ENCODE measurements around the gene CD27.
A peak's percentile ranks its signal among the peaks of the same experiment; 100 is the strongest.

Gene CD27

DNA sequence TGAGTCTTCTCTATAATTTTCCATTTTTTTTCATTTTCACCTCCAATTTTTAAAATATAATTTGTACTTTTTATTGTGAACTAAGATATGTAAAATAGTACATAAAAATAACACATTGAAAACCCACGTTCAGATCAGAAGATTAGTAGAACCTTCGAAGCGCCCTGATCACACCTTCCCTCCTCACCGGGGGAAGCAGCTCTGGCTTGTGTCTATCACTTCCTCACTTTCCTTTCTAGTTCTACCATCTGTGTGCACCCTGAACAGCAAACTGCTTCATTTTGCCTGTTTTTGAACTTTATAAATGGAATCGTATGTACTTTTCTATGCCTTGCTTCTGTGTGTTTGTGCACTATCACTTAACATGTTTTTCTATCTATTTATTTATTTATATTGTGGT is 11.8 kb upstream of the CD27 start:
- FAIRE-seq = no peak
- no peak for DNase-seq (ENCODE audit: insufficient read length, low spot score)
- TF ChIP-seq SPI1 (IDR thresholded peaks at IDR 0.05; ENCODE audit: low read depth, low read length) (peak; percentile 81), POU2F2 (IDR thresholded peaks at IDR 0.05; ENCODE audit: low read depth, low read length) (no peak)

DNA sequence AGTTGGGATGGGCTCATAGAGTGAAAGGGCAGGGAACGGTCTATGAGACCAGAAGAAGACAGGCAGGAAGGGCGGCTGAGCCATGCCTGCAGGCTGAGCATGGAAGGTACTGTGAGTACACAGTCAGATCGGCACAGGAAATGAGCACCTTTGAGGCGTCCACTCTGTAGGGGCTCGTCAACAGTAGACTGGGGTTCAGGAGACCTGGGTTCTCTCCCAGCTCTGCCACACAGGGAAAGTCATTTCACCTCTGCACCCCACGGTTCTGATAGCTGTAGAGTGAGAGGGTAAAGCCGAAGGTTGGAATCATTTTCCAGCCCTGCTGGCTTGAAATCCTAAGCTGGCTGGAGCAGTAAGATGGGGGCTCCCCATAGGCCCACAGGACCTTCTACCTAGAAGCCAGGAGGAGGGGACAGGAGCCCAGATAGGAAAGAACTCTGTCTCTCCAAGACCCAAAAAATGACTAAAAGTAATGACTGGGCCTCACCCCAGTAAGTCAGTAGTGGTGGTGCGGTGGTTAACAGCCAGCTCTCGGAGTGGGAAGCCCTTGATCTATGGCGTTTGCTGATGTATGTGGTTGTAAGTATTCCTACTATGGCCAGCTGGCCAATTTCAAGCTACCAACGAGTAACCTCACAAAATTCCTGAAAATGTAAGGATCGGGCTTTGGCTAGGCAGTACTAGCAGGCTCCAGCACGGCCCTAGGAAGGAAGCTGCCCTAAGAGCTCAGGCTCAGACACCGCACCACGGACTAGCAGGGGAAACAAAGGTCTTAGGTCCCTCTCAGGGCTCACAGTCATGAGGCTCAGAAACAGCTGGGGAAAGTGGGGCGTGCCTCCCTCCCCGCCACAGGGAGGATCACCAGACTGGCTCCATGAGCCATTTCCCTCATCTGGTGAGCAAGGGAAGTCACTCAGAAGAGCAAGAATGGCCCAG is 10.3 kb upstream of the CD27 start:
- DNase-seq (ENCODE audit: insufficient read length, low spot score) (no peak), FAIRE-seq (peak; percentile 85)
- 0 out of 2 replicates have a peak, but pooled peaks have one; percentile 52 for TF ChIP-seq POLR2A (IDR thresholded peaks at IDR 0.05; ENCODE audit: low read depth, low read length)
- TF ChIP-seq PAX5 (IDR thresholded peaks at IDR 0.05; ENCODE audit: insufficient read depth, low read length, severe bottlenecking) = no peak
- TF ChIP-seq SPI1 (IDR thresholded peaks at IDR 0.05; ENCODE audit: low read depth, low read length) = 0 out of 2 replicates have a peak, but pooled peaks have one; percentile 33
- TF ChIP-seq POLR2AphosphoS5 (IDR thresholded peaks at IDR 0.05; ENCODE audit: low read depth, low read length) = no peak
- TF ChIP-seq TAF1 (IDR thresholded peaks at IDR 0.05; ENCODE audit: low read depth, low read length) = peak; percentile 48; the same call in 1 of the 2 replicates
- TF ChIP-seq POU2F2 (IDR thresholded peaks at IDR 0.05; ENCODE audit: low read depth, low read length) = no peak

DNA sequence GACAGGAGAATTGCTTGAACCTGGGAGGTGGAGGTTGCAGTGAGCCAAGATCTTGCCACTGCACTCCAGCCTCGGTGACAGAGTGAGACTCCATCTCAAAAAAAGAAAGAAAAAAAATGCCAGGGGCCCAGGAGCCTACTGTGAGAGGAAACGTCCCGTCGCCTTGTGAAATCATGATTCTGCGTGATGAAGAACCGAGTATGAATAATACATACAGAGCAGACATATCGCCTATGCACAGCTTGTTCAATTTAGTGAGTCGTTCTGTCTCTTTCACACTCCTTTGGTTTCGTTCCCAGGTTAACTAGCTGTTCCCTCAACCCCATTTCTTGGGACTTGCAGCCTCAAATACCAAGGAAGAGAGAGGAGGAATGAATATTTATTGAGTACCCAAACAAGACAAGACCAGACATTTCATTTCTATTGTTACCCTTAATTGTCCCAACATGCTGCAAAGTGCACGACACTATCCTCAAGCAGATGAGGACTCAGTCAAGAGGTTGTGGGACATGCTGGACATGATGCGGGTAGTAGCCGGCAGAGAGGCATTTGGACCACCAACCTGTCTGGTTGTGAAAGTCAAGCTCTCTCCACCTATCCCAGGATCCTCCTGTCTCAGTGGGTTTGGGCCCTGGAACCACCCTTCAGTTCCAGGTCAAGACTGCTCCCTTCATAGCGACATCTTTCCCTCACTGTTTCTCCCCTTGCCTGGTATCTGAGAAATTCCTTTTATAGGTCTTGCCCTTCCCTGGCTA is 8.6 kb upstream of the CD27 start:
- DNase-seq (ENCODE audit: insufficient read length, low spot score) (no peak), FAIRE-seq (no peak)
- TF ChIP-seq TAF1 (IDR thresholded peaks at IDR 0.05; ENCODE audit: low read depth, low read length) = no peak

GRCh38 chr12:6437586-6437985 is 7.2 kb upstream of the CD27 start:
- FAIRE-seq = no peak
- DNase-seq (ENCODE audit: insufficient read length, low spot score) = no peak
- TF ChIP-seq TAF1 (IDR thresholded peaks at IDR 0.05; ENCODE audit: low read depth, low read length) (no peak), PAX5 (IDR thresholded peaks at IDR 0.05; ENCODE audit: insufficient read depth, low read length, severe bottlenecking) (no peak), SPI1 (IDR thresholded peaks at IDR 0.05; ENCODE audit: low read depth, low read length) (no peak), POLR2AphosphoS5 (IDR thresholded peaks at IDR 0.05; ENCODE audit: low read depth, low read length) (no peak), POLR2A (IDR thresholded peaks at IDR 0.05; ENCODE audit: low read depth, low read length) (no peak)

- DNase-seq (ENCODE audit: insufficient read length, low spot score) = no peak
- FAIRE-seq = no peak
- TF ChIP-seq SPI1 (IDR thresholded peaks at IDR 0.05; ENCODE audit: low read depth, low read length) (0 out of 2 replicates have a peak, but pooled peaks have one; percentile 18), POU2F2 (IDR thresholded peaks at IDR 0.05; ENCODE audit: low read depth, low read length) (no peak), POLR2AphosphoS5 (IDR thresholded peaks at IDR 0.05; ENCODE audit: low read depth, low read length) (no peak), TAF1 (IDR thresholded peaks at IDR 0.05; ENCODE audit: low read depth, low read length) (no peak), PAX5 (IDR thresholded peaks at IDR 0.05; ENCODE audit: insufficient read depth, low read length, severe bottlenecking) (no peak), POLR2A (IDR thresholded peaks at IDR 0.05; ENCODE audit: low read depth, low read length) (no peak)
Measured at GRCh38 chr12:6438345-6438744, 6.4 kb upstream of the CD27 start.

GRCh38 chr12:6440391-6440790 is 4.4 kb upstream of the CD27 start:
- DNase-seq (ENCODE audit: insufficient read length, low spot score) = no peak
- FAIRE-seq = no peak
- TF ChIP-seq POLR2AphosphoS5 (IDR thresholded peaks at IDR 0.05; ENCODE audit: low read depth, low read length) (no peak), PAX5 (IDR thresholded peaks at IDR 0.05; ENCODE audit: insufficient read depth, low read length, severe bottlenecking) (no peak), TAF1 (IDR thresholded peaks at IDR 0.05; ENCODE audit: low read depth, low read length) (no peak), SPI1 (IDR thresholded peaks at IDR 0.05; ENCODE audit: low read depth, low read length) (no peak), POLR2A (IDR thresholded peaks at IDR 0.05; ENCODE audit: low read depth, low read length) (no peak), POU2F2 (IDR thresholded peaks at IDR 0.05; ENCODE audit: low read depth, low read length) (no peak)

GRCh38 chr12:6442836-6443235 is 1.9 kb upstream of the CD27 start:
- DNase-seq (ENCODE audit: insufficient read length, low spot score) (no peak), FAIRE-seq (peak; percentile 16)
- TF ChIP-seq TAF1 (IDR thresholded peaks at IDR 0.05; ENCODE audit: low read depth, low read length) (no peak), POLR2AphosphoS5 (IDR thresholded peaks at IDR 0.05; ENCODE audit: low read depth, low read length) (no peak), POU2F2 (IDR thresholded peaks at IDR 0.05; ENCODE audit: low read depth, low read length) (no peak), POLR2A (IDR thresholded peaks at IDR 0.05; ENCODE audit: low read depth, low read length) (no peak)

DNA sequence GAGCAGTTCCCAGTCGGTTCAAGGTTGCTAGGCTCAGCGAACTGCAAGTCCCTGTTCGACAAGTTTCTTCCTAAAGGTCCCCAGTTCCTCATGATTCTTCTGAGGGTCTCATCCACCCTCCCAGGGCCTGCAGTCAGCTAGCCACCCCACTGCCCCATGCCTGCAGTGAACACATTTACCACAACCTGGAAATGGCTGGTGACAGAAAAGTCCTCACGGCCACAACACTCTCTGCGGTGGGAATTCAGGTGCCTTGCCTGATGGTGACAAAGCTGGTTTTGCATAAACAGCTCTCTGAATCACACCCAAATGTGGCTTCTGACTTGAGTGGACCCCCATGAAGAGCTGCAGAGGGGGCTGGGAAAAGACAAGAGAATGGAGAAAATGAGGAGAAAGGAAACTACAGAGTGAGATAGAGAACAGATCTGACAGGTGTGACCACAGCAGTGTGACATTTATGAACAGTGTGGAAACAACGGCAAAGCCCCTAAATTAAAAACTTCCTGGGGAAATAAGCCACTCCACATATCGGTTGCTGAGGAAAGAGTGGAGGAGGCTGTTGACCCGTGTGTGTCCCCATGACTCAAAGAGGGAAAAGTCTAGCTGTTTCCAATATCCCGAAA is 1.3 kb upstream of the CD27 start:
- TF ChIP-seq POU2F2 (IDR thresholded peaks at IDR 0.05; ENCODE audit: low read depth, low read length) (peak; percentile 92), POLR2A (IDR thresholded peaks at IDR 0.05; ENCODE audit: low read depth, low read length) (peak; percentile 61; the same call in 1 of the 2 replicates), POLR2AphosphoS5 (IDR thresholded peaks at IDR 0.05; ENCODE audit: low read depth, low read length) (peak; percentile 53; the same call in 1 of the 2 replicates), PAX5 (IDR thresholded peaks at IDR 0.05; ENCODE audit: insufficient read depth, low read length, severe bottlenecking) (no peak), TAF1 (IDR thresholded peaks at IDR 0.05; ENCODE audit: low read depth, low read length) (peak; percentile 65; the same call in 1 of the 2 replicates), SPI1 (IDR thresholded peaks at IDR 0.05; ENCODE audit: low read depth, low read length) (no peak; the same call in 1 of the 2 replicates)
- no peak for DNase-seq (ENCODE audit: insufficient read length, low spot score)
- peak; percentile 95 for FAIRE-seq

- no peak for FAIRE-seq
- TF ChIP-seq TAF1 (IDR thresholded peaks at IDR 0.05; ENCODE audit: low read depth, low read length) = 0 out of 2 replicates have a peak, but pooled peaks have one; percentile 43
- peak; percentile 49; the same call in 1 of the 2 replicates for TF ChIP-seq POLR2AphosphoS5 (IDR thresholded peaks at IDR 0.05; ENCODE audit: low read depth, low read length)
- TF ChIP-seq POU2F2 (IDR thresholded peaks at IDR 0.05; ENCODE audit: low read depth, low read length) = no peak
- TF ChIP-seq POLR2A (IDR thresholded peaks at IDR 0.05; ENCODE audit: low read depth, low read length) = no peak
- DNase-seq (ENCODE audit: insufficient read length, low spot score) = no peak
Measured at GRCh38 chr12:6444031-6444430, 724 bp upstream of the CD27 start.

Measured in GM12891 (cell line).